Prostate gland (tissue), 2 donors: ENCODE measurements around the gene RC3H2. TPM values are rescaled to one million over a fixed set of nuclear protein-coding genes. Genes with fewer than 3 reads are reported as not detected.
A peak's percentile ranks its signal among the peaks of the same experiment; 100 is the strongest.

ENCODE experiments used
- DNase-seq: peaks from one replicate; pipeline ENCODE4 v3.0.0-alpha.2; 2019; ENCODE audit warnings: low spot score
- H3K27ac ChIP-seq, 2 donors: fragments of 200-600 bp; sonication (generic); 2 replicates each; pipeline ENCODE4 v1.5.1; 2017 to 2019
- H3K27me3 ChIP-seq: fragments of 200-600 bp; sonication (generic); replicated peaks from 2 replicates; pipeline ENCODE4 v1.5.1; 2019; ENCODE audit not compliant: insufficient read depth
- H3K36me3 ChIP-seq, 2 donors: fragments of 200-600 bp; sonication (generic); 1 replicate in 1 of 2; 2 replicates in 1 of 2; pipeline versions ENCODE4 v1.5.1 to v1.8.1; 2017 to 2019
- H3K4me1 ChIP-seq: fragments of 200-600 bp; sonication (generic); replicated peaks from 2 replicates; pipeline ENCODE4 v1.5.1; 2019
- H3K4me3 ChIP-seq, 2 donors: fragments of 200-600 bp; sonication (generic); 2 replicates each; pipeline ENCODE4 v1.5.1; 2017 to 2019
- H3K9me3 ChIP-seq: fragments of 200-600 bp; sonication (generic); 2 replicates; pipeline ENCODE4 v1.5.1; 2017
- POLR2A ChIP-seq: fragments of 450-650 bp; IDR thresholded peaks from one replicate; pipeline ENCODE4 v1.6.1; 2016; ENCODE audit warnings: antibody characterized with exemption, mild to moderate bottlenecking
- POLR2AphosphoS5 ChIP-seq: sonication (generic); formaldehyde crosslinking; IDR thresholded peaks from one replicate; pipeline ENCODE4 v1.6.1; 2017; ENCODE audit warnings: antibody characterized with exemption
- WGBS: methylation state at CpG from one replicate; pipeline ENCODE4 v1.1.5; 2018; 5-methylcytosine and 5-hydroxymethylcytosine counted together
- intact Hi-C: fragments of 100-400 bp; cut with DNase I; formaldehyde crosslinking; loops from one replicate; pipeline ENCODE4 v1.14.2; 2022
- total RNA-seq, 2 donors: library from RNA; depleted of rRNA; stranded (reverse); fragments of >200 nt; gene quantifications; one replicate each; pipeline ENCODE4 v1.1.0, GENCODE V29; 2016
- TF ChIP-seq, protein P1 (sequence below), 4 experiments: fragments of 200-600 bp in 2 of 4; fragments of 450-650 bp in 2 of 4; sonication (generic) in 2 of 4; IDR thresholded peaks; 1 replicate in 3 of 4; 2 replicates in 1 of 4; pipeline ENCODE4 v1.5.1; 2016 to 2019; ENCODE audit warnings: antibody characterized with exemption in 4 of 4, mild to moderate bottlenecking in 2 of 4, moderate library complexity in 2 of 4

The RC3H2 gene
- total RNA-seq, 2 donors from 2014 or later = 25.8 to 47.9 TPM

DNA sequence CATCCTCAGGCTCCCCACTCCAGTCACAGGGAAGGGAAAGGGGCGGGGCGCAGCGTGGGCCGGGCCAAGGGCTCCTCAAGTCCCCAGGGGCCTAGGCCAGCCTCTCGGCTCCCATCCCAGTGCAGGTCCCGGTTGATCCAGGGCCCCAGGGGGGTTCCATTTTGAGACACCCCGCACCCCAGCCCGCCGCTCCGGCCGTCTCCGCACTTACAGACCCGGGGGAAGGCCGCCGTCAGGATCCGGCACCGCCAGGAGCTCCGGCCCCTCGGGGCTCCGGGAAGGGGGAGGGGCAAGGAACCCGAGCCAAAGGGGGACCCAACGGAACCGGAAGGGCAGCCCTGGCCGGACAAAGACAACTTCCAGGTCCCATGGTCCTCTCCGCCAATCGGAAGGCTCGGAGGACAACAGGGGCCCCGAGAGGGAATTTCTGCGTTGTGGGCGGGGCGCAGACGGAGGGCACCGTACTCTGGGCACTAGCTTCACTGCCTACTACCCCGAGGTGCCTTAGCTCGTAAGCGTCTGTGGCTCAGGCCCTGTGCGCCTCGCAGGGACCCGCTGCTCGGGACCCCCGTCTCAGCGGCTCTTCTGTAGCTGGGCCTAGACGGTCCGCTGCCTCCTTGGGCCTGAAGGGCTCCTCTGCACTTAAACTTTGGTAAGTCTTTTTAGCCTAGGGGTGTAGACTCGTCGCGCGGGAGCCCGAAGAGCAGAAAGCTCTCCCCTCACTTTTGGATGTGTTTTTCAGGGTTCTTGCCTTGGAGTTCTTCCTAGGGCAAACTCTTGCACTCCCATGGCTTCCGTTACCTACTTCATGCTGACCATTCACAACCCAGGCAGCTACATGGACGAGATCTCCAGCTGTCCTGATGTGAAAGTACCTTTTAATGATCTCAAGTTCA lies 26.3 kb upstream of the RC3H2 start, which contains the start of gene ZBTB26:
Gene ZBTB26 (minus strand): TSS at position 287 of the 896 bp plus-strand sequence. CDS start 11,578 bp downstream, outside the sequence.
- no peaks in the 10 kb centered on the region for H3K27me3 ChIP-seq
- H3K4me1 ChIP-seq = peaks cover 2% of the 10 kb centered on the region
- H3K9me3 ChIP-seq = no peaks in the 10 kb centered on the region
- TF ChIP-seq, protein P1, sequence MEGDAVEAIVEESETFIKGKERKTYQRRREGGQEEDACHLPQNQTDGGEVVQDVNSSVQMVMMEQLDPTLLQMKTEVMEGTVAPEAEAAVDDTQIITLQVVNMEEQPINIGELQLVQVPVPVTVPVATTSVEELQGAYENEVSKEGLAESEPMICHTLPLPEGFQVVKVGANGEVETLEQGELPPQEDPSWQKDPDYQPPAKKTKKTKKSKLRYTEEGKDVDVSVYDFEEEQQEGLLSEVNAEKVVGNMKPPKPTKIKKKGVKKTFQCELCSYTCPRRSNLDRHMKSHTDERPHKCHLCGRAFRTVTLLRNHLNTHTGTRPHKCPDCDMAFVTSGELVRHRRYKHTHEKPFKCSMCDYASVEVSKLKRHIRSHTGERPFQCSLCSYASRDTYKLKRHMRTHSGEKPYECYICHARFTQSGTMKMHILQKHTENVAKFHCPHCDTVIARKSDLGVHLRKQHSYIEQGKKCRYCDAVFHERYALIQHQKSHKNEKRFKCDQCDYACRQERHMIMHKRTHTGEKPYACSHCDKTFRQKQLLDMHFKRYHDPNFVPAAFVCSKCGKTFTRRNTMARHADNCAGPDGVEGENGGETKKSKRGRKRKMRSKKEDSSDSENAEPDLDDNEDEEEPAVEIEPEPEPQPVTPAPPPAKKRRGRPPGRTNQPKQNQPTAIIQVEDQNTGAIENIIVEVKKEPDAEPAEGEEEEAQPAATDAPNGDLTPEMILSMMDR (IDR thresholded peaks at IDR 0.05) = no peak
- TF ChIP-seq POLR2AphosphoS5 = peak; percentile 93
- TF ChIP-seq POLR2A = peak; percentile 57
- intact Hi-C loops = no loop called here
- H3K36me3 ChIP-seq = no peaks in the 10 kb centered on the region
- WGBS = under 1% methylated on average over 51 of the region's 51 CpGs
- peak within 1 kb of the TSS; percentile 70 to 82 for H3K27ac ChIP-seq
- peak; percentile 93 for DNase-seq
- H3K4me3 ChIP-seq = peak within 1 kb of the TSS; percentile 55 to 77

DNA sequence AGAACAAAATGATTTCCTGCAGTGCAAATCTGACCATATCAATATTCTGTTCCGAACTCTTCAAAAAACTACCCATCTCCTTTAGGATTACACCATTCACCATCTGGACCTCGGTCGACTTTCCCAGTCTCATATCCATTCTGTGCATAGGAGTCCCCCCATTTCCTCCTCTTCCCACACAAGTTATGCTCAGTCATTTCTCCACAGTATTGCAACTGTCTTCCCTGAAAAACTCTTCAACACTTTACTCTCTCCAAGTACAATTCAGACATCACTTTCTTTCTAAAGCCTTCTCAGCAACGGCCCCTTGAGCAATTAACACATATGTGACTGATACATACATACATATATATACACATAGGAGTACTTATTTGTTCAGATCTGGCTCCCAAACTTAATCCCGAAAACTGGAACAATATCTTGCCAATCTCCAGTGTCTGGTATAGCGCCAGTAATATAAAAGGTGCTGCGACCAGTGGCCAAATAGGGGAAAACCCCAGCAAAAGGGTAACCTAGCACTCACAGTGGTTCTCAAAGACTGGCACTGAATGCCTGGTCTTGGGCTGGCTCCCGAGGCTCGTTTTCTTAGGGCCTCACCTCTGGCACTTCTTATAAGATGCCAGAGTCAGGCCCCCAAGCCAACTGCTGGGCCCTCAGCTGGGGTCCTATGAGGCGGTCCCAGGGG lies 25.5 kb upstream of the RC3H2 start:
- peak overlapping the region; percentile 70 to 82 for H3K27ac ChIP-seq
- no peaks in the 10 kb centered on the region for H3K36me3 ChIP-seq
- no peaks in the 10 kb centered on the region for H3K9me3 ChIP-seq
- no peak for DNase-seq
- 25% methylated on average over 10 of the region's 10 CpGs for WGBS
- intact Hi-C loops = no loop called here
- TF ChIP-seq, protein P1 (IDR thresholded peaks at IDR 0.05) = no peak
- TF ChIP-seq POLR2AphosphoS5 = no peak
- TF ChIP-seq POLR2A = no peak
- H3K27me3 ChIP-seq = no peaks in the 10 kb centered on the region
- H3K4me1 ChIP-seq = peaks cover 2% of the 10 kb centered on the region
- H3K4me3 ChIP-seq = peak overlapping the region; percentile 55 to 77

DNA sequence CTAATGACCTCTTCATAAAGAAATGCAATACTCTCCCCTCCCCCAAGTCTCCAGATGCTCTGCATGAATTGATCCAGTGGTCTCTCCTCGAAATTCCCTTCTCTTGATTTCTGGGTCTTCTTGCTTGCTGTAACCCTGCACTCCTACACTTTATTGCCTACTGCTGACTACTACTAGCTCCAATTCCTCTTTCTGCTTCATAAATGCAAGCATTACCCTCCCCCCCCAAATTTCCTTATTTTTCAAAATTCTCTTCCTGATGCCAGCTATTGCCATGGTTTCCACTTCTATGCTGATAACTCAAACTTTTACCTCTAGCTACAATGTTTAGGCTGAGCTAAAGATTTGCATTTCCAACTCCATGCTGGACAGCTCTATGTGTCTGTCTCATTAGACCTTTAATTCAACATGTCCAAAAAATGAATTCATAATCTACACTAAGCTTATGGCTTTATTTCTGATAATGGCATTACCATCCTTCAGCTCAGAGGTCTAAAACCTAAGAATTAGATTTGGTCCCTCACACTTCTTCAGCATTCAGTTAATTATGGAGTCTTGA lies 24.7 kb upstream of the RC3H2 start:
- 92% methylated on average over 1 of the region's 1 CpG for WGBS
- DNase-seq = no peak
- no peak overlapping the region for H3K27ac ChIP-seq
- intact Hi-C loops = no loop called here
- no peaks in the 10 kb centered on the region for H3K9me3 ChIP-seq
- H3K36me3 ChIP-seq = no peaks in the 10 kb centered on the region
- TF ChIP-seq POLR2AphosphoS5 (no peak), POLR2A (no peak)
- TF ChIP-seq, protein P1 (IDR thresholded peaks at IDR 0.05) = no peak
- H3K4me3 ChIP-seq = no peak overlapping the region
- no peaks in the 10 kb centered on the region for H3K27me3 ChIP-seq
- H3K4me1 ChIP-seq = peaks cover 2% of the 10 kb centered on the region

DNA sequence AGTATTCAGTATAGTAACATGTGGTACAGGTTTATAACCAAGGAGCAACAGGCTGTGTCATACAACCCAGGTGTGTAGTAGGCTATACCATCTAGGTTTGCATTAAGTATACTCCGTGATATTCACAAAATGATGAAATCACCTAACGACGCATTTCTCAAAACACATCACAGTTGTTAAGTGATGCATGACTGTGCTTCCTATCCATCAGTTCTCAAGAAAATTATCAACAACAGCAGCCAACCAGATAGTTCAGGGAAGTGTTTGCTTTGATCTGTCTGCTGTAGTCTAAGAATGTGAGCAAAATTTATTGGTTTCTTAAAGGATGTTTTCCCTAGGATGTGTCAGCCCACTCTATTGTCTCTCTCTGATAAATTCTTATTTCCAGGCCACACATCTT lies 18.8 kb upstream of the RC3H2 start:
- 92% methylated on average over 3 of the region's 3 CpGs for WGBS
- intact Hi-C loops = no loop called here
- TF ChIP-seq, protein P1 (IDR thresholded peaks at IDR 0.05) = no peak
- TF ChIP-seq POLR2AphosphoS5 = no peak
- TF ChIP-seq POLR2A = no peak

More for the DNA sequence above, 18.8 kb upstream of the RC3H2 start:
- Histone ChIP-seq H3K4me3 (no peak overlapping the region), H3K27me3 (no peaks in the 10 kb centered on the region), H3K9me3 (no peaks in the 10 kb centered on the region), H3K36me3 (no peaks in the 10 kb centered on the region), H3K4me1 (no peaks in the 10 kb centered on the region), H3K27ac (no peak overlapping the region)
- DNase-seq = no peak
